ENCODE results near the gene DNAJC25.

Gene DNAJC25

GRCh38 chr9:111678293-111678692 lies 47.2 kb downstream of the DNAJC25 start:
- H3K36me3 ChIP-seq (ENCODE audit: insufficient read depth, low read length), result no peaks in the 10 kb centered on the region; the same call in 1 of the 2 replicates
- H3F3A ChIP-seq (ENCODE audit: low read depth), result no peaks in the 10 kb centered on the region
- no peak overlapping the region for H2AFZ ChIP-seq (ENCODE audit: low read length)
- no peak overlapping the region for H3K4me3 ChIP-seq (ENCODE audit: low read length, poor library complexity, severe bottlenecking)
- no peaks in the 10 kb centered on the region for H3K4me1 ChIP-seq (ENCODE audit: insufficient read depth, low read length, poor library complexity, severe bottlenecking)
- no peaks in the 10 kb centered on the region for H3K79me2 ChIP-seq (ENCODE audit: insufficient read depth, low read length)
- H3K9me2 ChIP-seq (replicated peaks; ENCODE audit: low read depth, low read length), result no peaks in the 10 kb centered on the region
- no peaks in the 10 kb centered on the region for H3K9me3 ChIP-seq (ENCODE audit: insufficient read depth, low read depth, low read length)
- no peak overlapping the region for H3K4me2 ChIP-seq (ENCODE audit: low read depth, low read length, poor library complexity, severe bottlenecking)
- no peak overlapping the region for H3K9ac ChIP-seq (ENCODE audit: low read depth, low read length, poor library complexity, severe bottlenecking)
- no peaks in the 10 kb centered on the region for H4K20me1 ChIP-seq (ENCODE audit: insufficient read depth, low read length, poor library complexity, severe bottlenecking)
- TF ChIP-seq EZH2phosphoT487 (IDR thresholded peaks at IDR 0.05; ENCODE audit: borderline replicate concordance) (no peak), CTCF (conservative IDR thresholded peaks at IDR 0.05; ENCODE audit: low read length) (no peak)
- no peaks in the 10 kb centered on the region for H3K27me3 ChIP-seq (ENCODE audit: insufficient read depth, low read length, poor library complexity, severe bottlenecking)

- no peaks in the 10 kb centered on the region for H3K4me1 ChIP-seq (ENCODE audit: insufficient read depth, low read length, poor library complexity, severe bottlenecking)
- no peaks in the 10 kb centered on the region for H3K27me3 ChIP-seq (ENCODE audit: insufficient read depth, low read length, poor library complexity, severe bottlenecking)
- H4K20me1 ChIP-seq (ENCODE audit: insufficient read depth, low read length, poor library complexity, severe bottlenecking), result no peaks in the 10 kb centered on the region
- no peaks in the 10 kb centered on the region for H3F3A ChIP-seq (ENCODE audit: low read depth)
- H3K9me3 ChIP-seq (ENCODE audit: insufficient read depth, low read depth, low read length), result no peaks in the 10 kb centered on the region
- no peak overlapping the region for H2AFZ ChIP-seq (ENCODE audit: low read length)
- no peak for TF ChIP-seq EZH2phosphoT487 (IDR thresholded peaks at IDR 0.05; ENCODE audit: borderline replicate concordance)
- no peak for TF ChIP-seq CTCF (conservative IDR thresholded peaks at IDR 0.05; ENCODE audit: low read length)
- no peak overlapping the region for H3K4me3 ChIP-seq (ENCODE audit: low read length, poor library complexity, severe bottlenecking)
- no peak overlapping the region for H3K9ac ChIP-seq (ENCODE audit: low read depth, low read length, poor library complexity, severe bottlenecking)
- H3K9me2 ChIP-seq (replicated peaks; ENCODE audit: low read depth, low read length), result no peaks in the 10 kb centered on the region
- no peaks in the 10 kb centered on the region; the same call in 1 of the 2 replicates for H3K36me3 ChIP-seq (ENCODE audit: insufficient read depth, low read length)
- H3K4me2 ChIP-seq (ENCODE audit: low read depth, low read length, poor library complexity, severe bottlenecking), result no peak overlapping the region
- H3K79me2 ChIP-seq (ENCODE audit: insufficient read depth, low read length), result no peaks in the 10 kb centered on the region
Measured at GRCh38 chr9:111679199-111679598, 48.1 kb downstream of the DNAJC25 start.

- Histone ChIP-seq H3K79me2 (ENCODE audit: insufficient read depth, low read length) (no peaks in the 10 kb centered on the region), H3K27me3 (ENCODE audit: insufficient read depth, low read length, poor library complexity, severe bottlenecking) (no peaks in the 10 kb centered on the region), H3F3A (ENCODE audit: low read depth) (no peaks in the 10 kb centered on the region), H3K4me1 (ENCODE audit: insufficient read depth, low read length, poor library complexity, severe bottlenecking) (no peaks in the 10 kb centered on the region), H4K20me1 (ENCODE audit: insufficient read depth, low read length, poor library complexity, severe bottlenecking) (no peaks in the 10 kb centered on the region), H3K4me2 (ENCODE audit: low read depth, low read length, poor library complexity, severe bottlenecking) (no peak overlapping the region), H3K4me3 (ENCODE audit: low read length, poor library complexity, severe bottlenecking) (no peak overlapping the region), H3K9me2 (replicated peaks; ENCODE audit: low read depth, low read length) (no peaks in the 10 kb centered on the region), H3K9me3 (ENCODE audit: insufficient read depth, low read depth, low read length) (no peaks in the 10 kb centered on the region), H2AFZ (ENCODE audit: low read length) (no peak overlapping the region), H3K9ac (ENCODE audit: low read depth, low read length, poor library complexity, severe bottlenecking) (no peak overlapping the region), H3K36me3 (ENCODE audit: insufficient read depth, low read length) (no peaks in the 10 kb centered on the region; the same call in 1 of the 2 replicates)
- TF ChIP-seq EZH2phosphoT487 (IDR thresholded peaks at IDR 0.05; ENCODE audit: borderline replicate concordance), result no peak
- no peak for TF ChIP-seq CTCF (conservative IDR thresholded peaks at IDR 0.05; ENCODE audit: low read length)
Measured at GRCh38 chr9:111683392-111683791, 52.3 kb downstream of the DNAJC25 start.
